Activated CD4-positive, CD25-positive, alpha-beta regulatory T cell treated with anti-CD3 and anti-CD28 coated beads, Interleukin-2, amount 50 U/mL, for 16 hours (primary cell): ENCODE measurements around the gene PGBD2.
A peak's percentile ranks its signal among the peaks of the same experiment; 100 is the strongest.
"Not testable (repeated sequence)": the region's sequence is repeated elsewhere in the genome, so short reads cannot be mapped to it uniquely, and the experiment has no call there.

ENCODE experiments used
- DNase-seq: peaks from one replicate; pipeline ENCODE4 v3.0.0-alpha.2; 2020; ENCODE audit warnings: low read depth, low spot score

Gene PGBD2

GRCh38 chr1:248906009-248906752 lies at the start of gene PGBD2:
Gene PGBD2, plus strand, starts transcription at chr1:248906235. Its CDS starts 7,628 bp downstream, at chr1:248913863.
- peak; percentile 91 for DNase-seq

GRCh38 chr1:248857201-248857600 lies 48.8 kb upstream of the PGBD2 start:
- DNase-seq: no peak

- DNase-seq: no peak
Measured at GRCh38 chr1:248857749-248858095, 48.3 kb upstream of the PGBD2 start.

GRCh38 chr1:248858096-248858890 lies 47.7 kb upstream of the PGBD2 start:
- no peak for DNase-seq

GRCh38 chr1:248858891-248859889 lies 46.8 kb upstream of the PGBD2 start, which contains the start of gene ZNF692:
Gene ZNF692, minus strand, starts transcription at chr1:248859085. Its CDS starts 776 bp downstream, at chr1:248858309.
- DNase-seq: peak; percentile 94

GRCh38 chr1:248860007-248860406 lies 46.0 kb upstream of the PGBD2 start:
- no peak for DNase-seq

GRCh38 chr1:248861616-248862015 lies 44.4 kb upstream of the PGBD2 start:
- no peak for DNase-seq

GRCh38 chr1:248862695-248862997 lies 43.4 kb upstream of the PGBD2 start:
- no peak for DNase-seq

GRCh38 chr1:248862998-248863881 lies 42.8 kb upstream of the PGBD2 start:
- peak; percentile 58 for DNase-seq

- no peak for DNase-seq
Measured at GRCh38 chr1:248871837-248872401, 34.1 kb upstream of the PGBD2 start.

- no peak for DNase-seq
Measured at GRCh38 chr1:248872752-248873408, 33.2 kb upstream of the PGBD2 start.

- peak; percentile 78 for DNase-seq
Measured at GRCh38 chr1:248873409-248873992, 32.5 kb upstream of the PGBD2 start.

- peak; percentile 65 for DNase-seq
Measured at GRCh38 chr1:248873993-248874533, 32.0 kb upstream of the PGBD2 start.

GRCh38 chr1:248881261-248881660 lies 24.8 kb upstream of the PGBD2 start:
- DNase-seq: no peak

GRCh38 chr1:248882427-248882826 lies 23.6 kb upstream of the PGBD2 start:
- not testable (repeated sequence) for DNase-seq

- DNase-seq: no peak
Measured at GRCh38 chr1:248884632-248885295, 21.3 kb upstream of the PGBD2 start.

GRCh38 chr1:248885646-248886045 lies 20.4 kb upstream of the PGBD2 start:
- DNase-seq: no peak

GRCh38 chr1:248886237-248886895 lies 19.7 kb upstream of the PGBD2 start:
- DNase-seq: no peak
